NCI-H510A treated with DMSO at 0.1 percent for 48 hours (cell line): ENCODE results near the gene YPEL5.
"Not testable (repeated sequence)": the region's sequence is repeated elsewhere in the genome, so short reads cannot be mapped to it uniquely, and the experiment has no call there.

Experiments
- DNase-seq: peaks from one replicate; lab custom pipeline; 2025; lab: John Stamatoyannopoulos, UW

YPEL5 gene

GRCh38 chr2:30146337-30147195, at the start of gene YPEL5:
YPEL5 (plus strand) TSS chr2:30147007; CDS start chr2:30156652, 9,645 bp downstream.
- peak; percentile 100 for DNase-seq

- DNase-seq: no peak
These were observed 48.4 kb upstream of the YPEL5 start for GRCh38 chr2:30098266-30099005.

DNA sequence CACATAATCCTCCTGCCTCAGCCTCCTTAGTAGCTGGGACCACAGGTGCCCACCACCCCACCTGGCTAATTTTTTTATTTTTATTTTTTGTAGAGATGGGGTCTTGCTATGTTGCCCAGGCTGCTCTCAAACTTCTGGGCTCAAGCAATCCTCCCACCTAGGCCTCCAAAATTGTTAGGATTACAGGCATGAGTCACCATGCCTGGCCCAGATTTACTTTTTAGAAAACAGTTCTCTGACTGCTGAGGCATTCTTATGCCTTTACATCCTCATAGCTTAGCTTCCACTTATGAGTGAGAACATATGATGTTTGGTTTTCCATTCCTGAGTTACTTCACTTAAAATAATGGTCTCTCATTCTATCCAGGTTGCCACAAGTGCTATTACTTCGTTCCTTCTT, 47.4 kb upstream of the YPEL5 start:
- not testable (repeated sequence) for DNase-seq

GRCh38 chr2:30100691-30101090, 46.1 kb upstream of the YPEL5 start:
- not testable (repeated sequence) for DNase-seq

DNA sequence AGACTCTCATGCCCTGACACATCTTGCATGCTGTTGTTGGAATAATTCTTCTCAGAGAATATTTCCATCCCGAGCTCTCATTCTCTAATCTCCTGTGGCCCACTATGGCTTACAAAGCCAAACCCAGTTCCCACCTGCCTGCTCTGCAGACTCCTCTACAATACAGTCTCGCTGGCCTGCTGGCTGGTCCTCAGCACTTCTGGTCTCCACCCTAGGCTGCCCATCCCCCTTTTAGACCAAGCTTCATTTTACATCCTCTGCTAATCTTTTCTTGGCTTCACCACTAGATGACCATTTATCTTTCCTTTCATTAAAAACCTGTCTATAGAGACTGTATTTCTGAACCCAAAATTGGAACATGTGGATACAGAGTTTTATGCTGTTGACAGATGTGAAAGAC, 42.5 kb upstream of the YPEL5 start:
- DNase-seq: no peak

DNA sequence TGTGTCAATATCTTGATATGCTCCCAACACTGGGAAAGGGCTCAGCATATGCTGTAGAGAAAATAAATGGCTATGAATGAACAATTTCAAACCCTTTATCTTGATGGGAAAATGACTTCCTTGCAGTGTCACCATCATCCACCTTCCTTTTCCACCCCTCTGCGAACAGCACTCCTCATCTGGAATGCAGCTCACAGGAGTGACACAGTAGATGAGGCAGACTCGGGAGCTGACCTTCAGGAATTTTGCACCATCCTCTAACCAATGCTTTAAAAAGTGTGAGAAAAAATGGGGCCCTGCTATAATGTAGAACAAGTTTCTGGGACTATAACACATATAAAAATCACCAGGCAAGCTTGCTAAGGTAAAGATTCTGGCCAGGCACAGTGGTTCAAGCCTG, 41.3 kb upstream of the YPEL5 start:
- no peak for DNase-seq

GRCh38 chr2:30106543-30106942, 40.3 kb upstream of the YPEL5 start:
- no peak for DNase-seq

DNA sequence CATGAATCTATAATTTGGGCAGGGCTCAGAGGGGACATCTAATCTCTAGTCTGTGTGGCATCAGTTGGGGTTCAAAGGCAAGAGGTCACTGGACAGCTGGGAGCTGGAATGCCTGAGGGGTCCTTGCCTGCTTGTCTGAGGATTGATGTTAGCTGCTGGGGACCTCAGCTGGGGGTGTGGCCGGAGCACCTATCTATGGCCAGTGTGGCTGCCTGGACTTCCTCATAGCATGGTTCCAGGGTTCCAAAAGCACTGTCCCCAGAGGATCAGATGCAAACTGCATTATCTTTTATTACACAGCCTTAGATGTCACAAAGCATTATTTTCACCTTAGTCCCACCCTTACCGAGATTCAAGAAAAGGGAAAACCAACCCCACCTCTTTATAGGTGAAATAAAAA, 38.6 kb upstream of the YPEL5 start:
- no peak for DNase-seq

GRCh38 chr2:30108851-30109250, 38.0 kb upstream of the YPEL5 start:
- DNase-seq: no peak

DNA sequence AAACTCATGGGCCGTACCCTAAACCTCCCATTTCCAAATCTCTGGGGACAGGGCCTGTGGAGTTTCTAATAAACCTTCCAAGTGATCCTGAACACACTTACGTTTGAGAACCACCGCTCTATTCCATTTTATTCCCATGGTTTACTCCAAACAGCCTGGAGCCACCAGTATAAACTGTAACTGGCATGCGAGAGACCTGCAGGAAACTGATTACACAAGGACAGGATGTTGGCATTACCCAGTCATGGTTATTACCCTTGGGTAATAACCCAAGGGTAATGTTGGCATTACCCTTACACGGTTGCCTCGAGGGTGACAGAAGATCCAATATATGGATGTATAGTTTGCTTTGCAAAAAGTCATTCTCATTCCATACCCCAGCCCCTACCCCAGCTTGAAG, 37.0 kb upstream of the YPEL5 start:
- no peak for DNase-seq

DNA sequence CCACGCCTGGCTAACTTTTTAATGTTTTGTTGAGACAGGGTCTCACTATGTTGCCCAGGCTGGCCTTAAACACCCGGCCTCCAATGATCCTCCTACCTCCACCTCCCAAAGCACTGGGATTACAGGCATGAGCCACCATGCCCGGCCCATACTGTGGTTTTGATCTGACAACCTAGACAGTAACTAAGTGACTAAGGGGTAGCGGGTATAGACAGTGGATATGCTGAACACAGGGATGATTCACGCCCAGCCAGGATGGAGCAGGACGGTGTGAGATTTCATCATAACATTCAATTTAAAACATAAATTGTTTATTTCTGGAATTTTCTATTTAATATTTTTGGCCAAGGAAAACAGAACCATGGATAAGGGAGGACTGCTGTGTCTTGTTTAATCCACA, 36.0 kb upstream of the YPEL5 start:
- DNase-seq: no peak

- not testable (repeated sequence) for DNase-seq
These were observed 35.6 kb upstream of the YPEL5 start for GRCh38 chr2:30111186-30111585.

DNA sequence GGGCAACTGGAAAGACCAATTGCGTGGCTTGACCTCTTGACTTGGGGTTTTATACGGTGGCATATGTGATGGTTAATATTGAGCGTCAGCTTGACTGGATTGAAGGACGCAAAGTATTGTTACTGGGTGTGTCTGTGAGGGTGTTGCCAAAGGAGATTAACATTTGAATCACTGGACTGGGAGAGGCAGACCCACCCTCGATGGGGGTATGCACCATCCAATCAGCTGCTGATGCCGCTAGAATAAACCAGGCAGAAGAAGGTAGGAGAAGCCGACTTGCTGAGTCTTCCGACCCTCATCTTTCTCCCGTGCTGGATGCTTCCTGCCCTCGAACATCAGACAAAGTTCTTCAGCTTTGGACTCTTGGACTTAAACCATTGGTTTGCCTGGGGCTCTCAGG, 34.2 kb upstream of the YPEL5 start:
- no peak for DNase-seq

GRCh38 chr2:30113617-30114293, 33.1 kb upstream of the YPEL5 start:
- no peak for DNase-seq

GRCh38 chr2:30115141-30115980, 31.4 kb upstream of the YPEL5 start:
- peak; percentile 70 for DNase-seq

DNA sequence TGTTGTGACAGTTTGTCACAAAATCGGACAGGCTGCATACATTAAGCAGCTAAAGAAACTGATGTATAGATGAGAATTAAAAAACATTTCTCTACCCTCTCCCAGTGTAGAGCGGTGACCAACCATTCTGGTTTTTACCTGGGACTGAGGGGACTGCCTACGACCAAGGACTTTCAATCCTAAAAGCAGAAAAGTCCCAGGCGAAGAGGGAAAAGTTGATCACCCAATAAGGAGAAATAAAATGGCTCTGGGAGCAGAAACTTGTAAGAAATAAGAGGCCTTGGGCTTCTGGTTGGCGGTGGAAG, 30.9 kb upstream of the YPEL5 start:
- DNase-seq: no peak

GRCh38 chr2:30122362-30122761, 24.4 kb upstream of the YPEL5 start:
- no peak for DNase-seq

DNA sequence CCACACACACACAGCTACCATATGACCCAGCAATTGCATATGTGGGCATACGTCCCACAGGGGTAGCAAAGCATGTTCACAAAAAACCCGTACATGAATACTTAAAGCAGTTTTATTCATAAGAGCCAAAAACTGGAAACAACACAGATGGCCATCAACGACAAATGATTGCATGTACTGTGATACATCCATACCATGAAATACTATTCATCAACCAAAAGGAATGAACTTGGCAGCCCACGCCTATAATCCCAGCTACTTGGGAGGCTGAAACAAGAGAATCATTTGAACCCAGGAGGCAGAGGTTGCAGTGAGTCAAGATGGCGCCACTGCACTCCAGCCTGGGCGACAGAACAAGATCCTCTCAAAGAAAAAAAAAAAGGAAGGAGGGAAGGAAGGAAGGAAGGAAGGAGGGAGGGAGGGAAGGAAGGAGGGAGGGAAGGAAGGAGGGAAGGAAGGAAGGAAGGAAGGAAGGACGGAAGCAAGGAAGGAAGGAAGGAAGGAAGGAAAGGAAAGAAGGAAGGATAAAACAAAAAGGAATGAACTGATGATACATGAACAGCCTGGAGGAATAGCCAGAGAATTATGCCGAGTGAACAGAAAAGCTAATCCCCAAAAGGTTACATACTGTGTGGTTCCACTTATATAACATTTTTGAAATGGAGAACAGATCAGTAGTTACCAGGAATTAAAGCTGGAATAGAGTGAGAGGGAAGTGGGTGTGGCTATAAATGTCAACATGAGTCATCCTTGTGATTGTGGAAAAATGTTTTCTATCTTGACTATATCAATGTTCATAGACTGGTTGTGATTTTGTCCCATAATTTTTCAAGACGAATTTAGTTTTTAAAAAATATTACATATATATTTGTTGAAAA, 19.6 kb upstream of the YPEL5 start:
- no peak for DNase-seq

DNA sequence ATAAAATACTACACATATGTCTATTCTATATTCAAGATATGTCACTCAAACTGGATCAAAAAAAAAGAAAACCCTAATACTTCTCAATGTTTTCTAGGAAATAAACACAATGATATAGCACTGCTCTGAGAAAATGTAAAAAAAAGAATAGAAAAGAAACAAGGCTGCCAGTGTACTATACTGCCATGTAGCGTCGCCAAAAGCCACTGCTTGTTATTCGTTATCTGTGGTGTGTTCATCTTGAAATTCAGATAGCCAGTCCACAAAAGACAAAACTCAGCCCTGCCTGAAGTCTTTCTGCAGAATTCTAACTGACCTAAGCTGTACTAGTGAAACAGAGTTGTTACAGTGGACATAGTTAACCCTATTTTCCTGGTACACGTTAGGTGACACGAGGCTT, 12.2 kb upstream of the YPEL5 start:
- no peak for DNase-seq

DNA sequence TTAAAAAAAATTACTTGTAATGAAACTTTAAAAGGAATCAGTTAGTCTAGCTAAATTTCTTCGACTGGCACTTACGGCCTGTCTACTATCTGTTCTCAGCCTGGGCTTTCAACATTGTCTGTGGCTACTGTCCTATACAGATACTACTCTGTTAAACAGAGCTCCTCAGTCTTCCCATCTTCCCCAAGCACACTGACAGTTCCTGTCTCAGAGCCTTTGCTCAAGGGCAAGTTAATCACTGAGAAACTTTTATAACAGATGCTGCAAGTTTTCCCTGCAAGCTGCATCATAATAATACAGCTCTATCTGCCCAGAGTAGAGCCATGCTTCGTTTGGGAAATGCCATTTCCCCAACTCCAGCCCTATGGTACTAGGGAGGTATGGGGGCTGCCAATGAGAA, 11.3 kb upstream of the YPEL5 start:
- no peak for DNase-seq
